H9 (cell line): ENCODE results near the gene GMNN. TPM values are rescaled to one million over a fixed set of nuclear protein-coding genes. Genes with fewer than 3 reads are reported as not detected.

ENCODE experiments used
- DNase-seq: peaks from one replicate; pipeline ENCODE4 v3.0.0-alpha.2; 2017
- H2AFZ ChIP-seq: one replicate; pipeline ENCODE4 v1.6.1; 2013; ENCODE audit warnings: mild to moderate bottlenecking, low read length, control low read depth, moderate library complexity
- H2AK5ac ChIP-seq: 2 replicates; pipeline ENCODE4 v1.6.1; 2013; ENCODE audit warnings: low read length, control low read depth, mixed read lengths; ENCODE audit not compliant: insufficient read length
- H2BK120ac ChIP-seq: one replicate; pipeline ENCODE4 v1.6.1; 2013; ENCODE audit warnings: low read depth, mild to moderate bottlenecking, low read length, control low read depth, inconsistent platforms; ENCODE audit not compliant: poor library complexity, severe bottlenecking
- H2BK12ac ChIP-seq: 2 replicates; pipeline ENCODE4 v1.6.1; 2013; ENCODE audit warnings: low read length, control low read depth, mixed read lengths, low read depth; ENCODE audit not compliant: insufficient read length
- H2BK15ac ChIP-seq: 2 replicates; pipeline ENCODE4 v1.6.1; 2013; ENCODE audit warnings: low read depth, low read length, control low read depth
- H2BK20ac ChIP-seq: one replicate; pipeline ENCODE4 v1.6.1; 2013; ENCODE audit warnings: low read depth, mild to moderate bottlenecking, low read length, control low read depth, inconsistent platforms; ENCODE audit not compliant: poor library complexity, severe bottlenecking
- H2BK5ac ChIP-seq: 2 replicates; pipeline ENCODE4 v1.6.1; 2013; ENCODE audit warnings: low read length, control low read depth, mixed read lengths; ENCODE audit not compliant: insufficient read length
- H3K14ac ChIP-seq: 2 replicates; pipeline ENCODE4 v1.6.1; 2013; ENCODE audit warnings: low read length, control low read depth; ENCODE audit not compliant: insufficient read depth
- H3K18ac ChIP-seq: 2 replicates; pipeline ENCODE4 v1.6.1; 2013; ENCODE audit warnings: low read depth, mild to moderate bottlenecking, mixed read lengths, low read length, control low read depth; ENCODE audit not compliant: insufficient read length
- H3K23ac ChIP-seq: 2 replicates; pipeline ENCODE4 v1.6.1; 2013; ENCODE audit warnings: low read length, control low read depth, mixed read lengths, low read depth; ENCODE audit not compliant: insufficient read length
- H3K23me2 ChIP-seq: 2 replicates; pipeline ENCODE4 v1.6.1; 2013; ENCODE audit warnings: low read depth, mild to moderate bottlenecking, mixed read lengths, low read length, control low read depth; ENCODE audit not compliant: insufficient read length, poor library complexity, severe bottlenecking
- H3K27ac ChIP-seq: 2 replicates; pipeline ENCODE4 v1.5.1; 2013; ENCODE audit warnings: low read length, control low read depth, mixed read lengths, low read depth; ENCODE audit not compliant: insufficient read length
- H3K27me3 ChIP-seq: 2 replicates; pipeline ENCODE4 v1.6.1; 2013; ENCODE audit warnings: low read length, control low read depth, inconsistent platforms; ENCODE audit not compliant: insufficient read depth
- H3K4ac ChIP-seq: 2 replicates; pipeline ENCODE4 v1.6.1; 2013; ENCODE audit warnings: low read depth, mild to moderate bottlenecking, control low read depth, inconsistent platforms, low read length, moderate library complexity
- H3K4me1 ChIP-seq: 2 replicates; pipeline ENCODE4 v1.6.1; 2013; ENCODE audit warnings: low read length, control low read depth, inconsistent platforms; ENCODE audit not compliant: insufficient read depth
- H3K4me2 ChIP-seq: 2 replicates; pipeline ENCODE4 v1.6.1; 2013; ENCODE audit warnings: low read length, control low read depth, mixed read lengths; ENCODE audit not compliant: insufficient read length, insufficient read depth
- H3K56ac ChIP-seq: 2 replicates; pipeline ENCODE4 v1.6.1; 2013; ENCODE audit warnings: low read depth, mild to moderate bottlenecking, mixed read lengths, low read length, control low read depth; ENCODE audit not compliant: insufficient read length
- H3K79me1 ChIP-seq: 2 replicates; pipeline ENCODE4 v1.6.1; 2013; ENCODE audit warnings: low read depth, mild to moderate bottlenecking, moderate library complexity, low read length, control low read depth, inconsistent platforms; ENCODE audit not compliant: insufficient read depth, poor library complexity, severe bottlenecking
- H3K79me2 ChIP-seq: 2 replicates; pipeline ENCODE4 v1.6.1; 2013; ENCODE audit warnings: low read length, control low read depth, inconsistent platforms; ENCODE audit not compliant: insufficient read depth
- H3K9ac ChIP-seq: 2 replicates; pipeline ENCODE4 v1.6.1; 2013; ENCODE audit warnings: low read length, control low read depth, mixed read lengths; ENCODE audit not compliant: insufficient read length; ENCODE audit errors: extremely low read depth
- H3K9me3 ChIP-seq: one replicate; pipeline ENCODE4 v1.6.1; 2013; ENCODE audit warnings: low read depth, low read length, inconsistent platforms; ENCODE audit not compliant: control insufficient read depth
- H3T11ph ChIP-seq: one replicate; pipeline ENCODE4 v1.6.1; 2013; ENCODE audit warnings: mild to moderate bottlenecking, low read length, control low read depth, inconsistent platforms
- H4K20me1 ChIP-seq: one replicate; pipeline ENCODE4 v1.6.1; 2013; ENCODE audit not compliant: control insufficient read depth, insufficient read length, insufficient read depth
- H4K5ac ChIP-seq: 2 replicates; pipeline ENCODE4 v1.6.1; 2013; ENCODE audit warnings: low read depth, mild to moderate bottlenecking, mixed read lengths, low read length, control low read depth; ENCODE audit not compliant: insufficient read length
- H4K8ac ChIP-seq: replicated peaks from 2 replicates; pipeline ENCODE4 v1.6.1; 2013; ENCODE audit warnings: low read length, control low read depth, mixed read lengths, low read depth; ENCODE audit not compliant: insufficient read length
- H4K91ac ChIP-seq: 2 replicates; pipeline ENCODE4 v1.6.1; 2013; ENCODE audit warnings: low read depth, mild to moderate bottlenecking, moderate library complexity, mixed read lengths, low read length, control low read depth; ENCODE audit not compliant: insufficient read length
- H3K27ac Mint-ChIP-seq, 3 experiments: 2 replicates in 2 of 3; 3 replicates in 1 of 3; pipeline ENCODE4 v1.8.0; 2020 to 2021; ENCODE audit warnings: mixed read lengths in 3 of 3, mild to moderate bottlenecking in 1 of 3, moderate library complexity in 1 of 3
- H3K27me3 Mint-ChIP-seq: 2 replicates; pipeline ENCODE4 v1.8.0; 2021; ENCODE audit warnings: low read depth, mild to moderate bottlenecking, moderate library complexity, mixed read lengths
- H3K36me3 Mint-ChIP-seq, 3 experiments: 2 replicates in 2 of 3; 3 replicates in 1 of 3; pipeline ENCODE4 v1.8.0; 2020 to 2021; ENCODE audit warnings: low read depth in 3 of 3, mixed read lengths in 3 of 3; ENCODE audit not compliant: insufficient read depth in 1 of 3
- H3K4me1 Mint-ChIP-seq, 2 experiments: 2 replicates each; pipeline ENCODE4 v1.8.0; 2020; ENCODE audit warnings: mixed read lengths in 2 of 2
- H3K4me3 Mint-ChIP-seq, 2 experiments: 2 replicates in 1 of 2; 3 replicates in 1 of 2; pipeline ENCODE4 v1.8.0; 2020 to 2021; ENCODE audit warnings: mild to moderate bottlenecking in 2 of 2, mixed read lengths in 2 of 2, moderate library complexity in 1 of 2
- H3K9me3 Mint-ChIP-seq, 2 experiments: 2 replicates in 1 of 2; 3 replicates in 1 of 2; pipeline ENCODE4 v1.8.0; 2020; ENCODE audit warnings: mild to moderate bottlenecking in 2 of 2, mixed read lengths in 2 of 2, moderate library complexity in 1 of 2
- CTCF ChIP-seq: fragments of 200-600 bp; sonication (generic); conservative IDR thresholded peaks from 3 replicates; pipeline ENCODE4 v1.8.0; 2021; ENCODE audit warnings: antibody characterized with exemption, mild to moderate bottlenecking
- WGBS: extraction: QIAGEN DNeasy Blood & Tissue Kit; methylation state at CpG from one replicate; pipeline ENCODE4 v1.1.7; 2013; ENCODE audit warnings: missing lambda C conversion rate, low lambda C conversion rate, mixed read lengths; ENCODE audit not compliant: insufficient read length; ENCODE audit errors: extremely low coverage; 5-methylcytosine and 5-hydroxymethylcytosine counted together
- total RNA-seq: library from RNA; stranded (reverse); gene quantifications from 2 replicates; pipeline ENCODE4 v1.2.1, GENCODE V29; 2021

The GMNN gene
- total RNA-seq, 1 experiment from 2014 or later: 106 TPM

- no peak overlapping the region for H3K4ac ChIP-seq
- H3K23me2 ChIP-seq: no peaks in the 10 kb centered on the region
- TF ChIP-seq CTCF: no peak
- no peak overlapping the region for H4K5ac ChIP-seq
- no peak overlapping the region for H2AFZ ChIP-seq
- no peak for DNase-seq
- WGBS: no CpG with 5 or more reads among the region's 3 CpGs
- H3K4me2 ChIP-seq: no peak overlapping the region
- no peaks in the 10 kb centered on the region for H3K27me3 ChIP-seq
- no peak overlapping the region for H2BK20ac ChIP-seq
- no peak overlapping the region for H2AK5ac ChIP-seq
- no peak overlapping the region for H3K23ac ChIP-seq
- H3K9me3 ChIP-seq: no peaks in the 10 kb centered on the region
- H3K56ac ChIP-seq: no peak overlapping the region
- H3K79me1 ChIP-seq: no peaks in the 10 kb centered on the region
- no peak overlapping the region for H2BK12ac ChIP-seq
- no peak overlapping the region for H3T11ph ChIP-seq
- no peak overlapping the region for H2BK15ac ChIP-seq
- no peak overlapping the region for H3K9ac ChIP-seq
- Mint-ChIP-seq H3K27ac (peak overlapping the region in 2 of 3 experiments; percentile 24 to 88; a peak in 3 of 7 replicates), H3K27me3 (no peaks in the 10 kb centered on the region), H3K9me3 (no peaks in the 10 kb centered on the region), H3K4me1 (peaks cover 23 to 36% of the 10 kb centered on the region in 2 experiments), H3K36me3 (peaks cover 0 to 9% (median 4%) of the 10 kb centered on the region in 3 experiments; a peak in 2 of 7 replicates), H3K4me3 (no peak overlapping the region)
- no peak overlapping the region for H2BK5ac ChIP-seq
- H3K18ac ChIP-seq: no peak overlapping the region
- no peak overlapping the region for H2BK120ac ChIP-seq
- no peaks in the 10 kb centered on the region for H3K79me2 ChIP-seq
- H3K27ac ChIP-seq: no peak overlapping the region
- no peaks in the 10 kb centered on the region for H4K20me1 ChIP-seq
- H3K4me1 ChIP-seq: no peaks in the 10 kb centered on the region
- no peak overlapping the region for H3K14ac ChIP-seq
- H4K8ac ChIP-seq: no peak overlapping the region
- no peak overlapping the region for H4K91ac ChIP-seq
These were observed 52.4 kb downstream of the GMNN start for GRCh38 chr6:24827162-24827561.
